Endothelial cell of umbilical vein (primary cell): ENCODE measurements around the gene DTNA. TPM values are rescaled to one million over a fixed set of nuclear protein-coding genes. Genes with fewer than 3 reads are reported as not detected.

Experiments
- BruUV-seq: library from RNA; stranded (reverse); fragments of 400-500 nt; replicated peaks from 2 replicates; lab custom pipeline; 2021; lab: Mats Ljungman, UMichigan
- CTCF ChIA-PET: fragments of 300-600, 350-600 bp; sonication (Branson Sonifier 250); formaldehyde crosslinking; loops from one replicate; lab custom pipeline; 2021; ENCODE audit warnings: antibody characterized with exemption, inconsistent platforms; lab: Charles Lee
- POLR2A ChIA-PET: fragments of 300-600, 350-600 bp; sonication (Branson Sonifier 250); formaldehyde crosslinking; loops from one replicate; lab custom pipeline; 2021; ENCODE audit warnings: antibody characterized with exemption, inconsistent platforms; lab: Charles Lee
- DNase-seq: peaks from one replicate; pipeline ENCODE4 v3.0.0-alpha.2; 2011; ENCODE audit warnings: low read depth, low spot score
- FAIRE-seq: peaks from 2 replicates; lab custom pipeline; 2011; peaks lifted over from hg19 to GRCh38; lab: Jason Lieb, UNC
- H2AFZ ChIP-seq: 2 replicates; pipeline ENCODE4 v1.6.0; 2012; ENCODE audit warnings: low read depth, low read length, control low read depth, inconsistent platforms
- H3K27ac ChIP-seq: 2 replicates; pipeline ENCODE4 v1.5.1; 2011; ENCODE audit warnings: low read depth, mild to moderate bottlenecking, control low read depth, low read length, moderate library complexity; ENCODE audit not compliant: insufficient read depth
- H3K27me3 ChIP-seq, 2 experiments: 2 replicates each; pipeline versions ENCODE4 v1.6.0 to v1.6.1; 2011; ENCODE audit warnings: low read length in 2 of 2, mixed read lengths in 1 of 2; ENCODE audit not compliant: control insufficient read depth in 2 of 2, insufficient read depth in 2 of 2
- H3K36me3 ChIP-seq, 2 experiments: 2 replicates in 1 of 2; 3 replicates in 1 of 2; pipeline ENCODE4 v1.5.1; 2011; ENCODE audit warnings: low read length in 2 of 2, mild to moderate bottlenecking in 1 of 2, moderate library complexity in 1 of 2; ENCODE audit not compliant: control insufficient read depth in 2 of 2, insufficient read depth in 2 of 2; ENCODE audit errors: extremely low read depth in 1 of 2
- H3K4me1 ChIP-seq: 3 replicates; pipeline ENCODE4 v1.5.1; 2011; ENCODE audit warnings: mild to moderate bottlenecking, low read length; ENCODE audit not compliant: control insufficient read depth, insufficient read depth; ENCODE audit errors: extremely low read depth
- H3K4me2 ChIP-seq: 2 replicates; pipeline ENCODE4 v1.6.1; 2011; ENCODE audit warnings: low read length, control low read depth, mixed read lengths; ENCODE audit not compliant: insufficient read depth
- H3K4me3 ChIP-seq, 3 experiments: fragments of 200-600 bp in 1 of 3; sonication (generic), shearing (Covaris generic) in 1 of 3; replicated peaks in 1 of 3; 2 replicates each; pipeline ENCODE4 v1.5.1; 2011 to 2016; ENCODE audit warnings: control low read depth in 3 of 3, low read length in 3 of 3, mild to moderate bottlenecking in 2 of 3, inconsistent platforms in 1 of 3, low read depth in 1 of 3, moderate library complexity in 1 of 3; ENCODE audit not compliant: insufficient read depth in 1 of 3
- H3K79me2 ChIP-seq: 2 replicates; pipeline ENCODE4 v1.6.0; 2012; ENCODE audit warnings: low read length, inconsistent platforms; ENCODE audit not compliant: control insufficient read depth, insufficient read depth
- H3K9ac ChIP-seq: replicated peaks from 2 replicates; pipeline ENCODE3; 2011; ENCODE audit warnings: low read length, control low read depth; ENCODE audit not compliant: insufficient read depth; ENCODE audit errors: extremely low read depth
- H3K9me1 ChIP-seq: replicated peaks from 3 replicates; pipeline ENCODE4 v1.6.0; 2011; ENCODE audit warnings: mild to moderate bottlenecking, low read length; ENCODE audit not compliant: control insufficient read depth, insufficient read depth; ENCODE audit errors: extremely low read depth
- H3K9me3 ChIP-seq: replicated peaks from 2 replicates; pipeline ENCODE4 v1.5.1; 2012; ENCODE audit warnings: low read length, inconsistent platforms; ENCODE audit not compliant: control insufficient read depth, insufficient read depth
- H4K20me1 ChIP-seq: replicated peaks from 2 replicates; pipeline ENCODE3; 2011; ENCODE audit warnings: mild to moderate bottlenecking, low read length; ENCODE audit not compliant: control insufficient read depth, insufficient read depth; ENCODE audit errors: extremely low read depth
- CTCF ChIP-seq, 2 donors: IDR thresholded peaks; 1 replicate in 1 of 2; 2 replicates in 1 of 2; pipeline ENCODE4 v1.5.1; 2011; ENCODE audit warnings: low read length in 2 of 2, mild to moderate bottlenecking in 2 of 2, moderate library complexity in 2 of 2, control low read depth in 1 of 2, inconsistent platforms in 1 of 2, low read depth in 1 of 2; ENCODE audit not compliant: insufficient read depth in 1 of 2; ENCODE audit errors: extremely low read depth in 1 of 2
- EZH2 ChIP-seq: IDR thresholded peaks from 2 replicates; pipeline ENCODE4 v1.6.1; 2012; ENCODE audit warnings: borderline replicate concordance, low read depth, mild to moderate bottlenecking, moderate library complexity, low read length, inconsistent platforms; ENCODE audit not compliant: severe bottlenecking
- FOS ChIP-seq: IDR thresholded peaks from 2 replicates; pipeline ENCODE4 v1.6.1; 2011; ENCODE audit warnings: mild to moderate bottlenecking, low read length, moderate library complexity, borderline replicate concordance; ENCODE audit not compliant: insufficient read depth
- MAX ChIP-seq: IDR thresholded peaks from 2 replicates; pipeline ENCODE4 v1.6.1; 2011; ENCODE audit not compliant: insufficient read depth, insufficient read length
- MYC ChIP-seq: IDR thresholded peaks from one replicate; pipeline ENCODE4 v1.6.1; 2011; ENCODE audit warnings: mild to moderate bottlenecking, low read depth, low read length
- POLR2A ChIP-seq: IDR thresholded peaks from 2 replicates; pipeline ENCODE4 v1.6.1; 2012; ENCODE audit warnings: low read depth, mild to moderate bottlenecking, control low read depth, low read length
- POLR2AphosphoS5 ChIP-seq: IDR thresholded peaks from 2 replicates; pipeline ENCODE4 v1.6.1; 2012; ENCODE audit warnings: low read depth, mild to moderate bottlenecking, control low read depth, low read length, moderate library complexity; ENCODE audit not compliant: insufficient read depth
- dilution Hi-C: fragments of 300-500 bp; cut with MboI; formaldehyde crosslinking; loops from one replicate; pipeline ENCODE4 v1.15.0; 2019; ENCODE audit warnings: low sequenced_read_pairs; ENCODE audit not compliant: extremely low pct_ligation_motif_present
- intact Hi-C: fragments of 100-400 bp; cut with micrococcal nuclease; formaldehyde crosslinking; loops from one replicate; pipeline ENCODE4 v1.10.0; 2022
- polyA plus RNA-seq, 4 experiments: library from polyadenylated mRNA; depleted of rRNA in 3 of 4; stranded (reverse) in 3 of 4; unstranded in 1 of 4; fragments of >200 nt; gene quantifications; 2 replicates each; pipeline versions ENCODE4 v1.2.1 to v1.2.3, GENCODE V29; 2011 to 2012; ENCODE audit warnings: missing spikeins in 1 of 4
- total RNA-seq: library from RNA; stranded (reverse); gene quantifications from 2 replicates; pipeline ENCODE4 v1.2.3, GENCODE V29; 2021

Gene DTNA
- total and polyA plus RNA-seq, 2 donors (not counting 3 experiments of a cell fraction or from before 2014, with no cell fraction given), result 6.6 to 15.3 TPM

- Histone ChIP-seq H3K9me3 (no peaks in the 10 kb centered on the region), H3K9ac (no peak overlapping the region), H4K20me1 (no peaks in the 10 kb centered on the region), H3K27me3 (no peaks in the 10 kb centered on the region), H3K4me1 (no peaks in the 10 kb centered on the region), H3K4me3 (no peak overlapping the region), H3K79me2 (no peaks in the 10 kb centered on the region), H3K9me1 (no peaks in the 10 kb centered on the region), H3K36me3 (no peaks in the 10 kb centered on the region), H2AFZ (no peak overlapping the region), H3K4me2 (no peak overlapping the region), H3K27ac (no peak overlapping the region)
- intact Hi-C loops (loop anchor here (1.0 to 5.0 kb wide), 2 partner anchors 59 to 67 kb away; no protein-coding TSS in a partner anchor), dilution Hi-C loops (no loop called here)
- peak; percentile 24 for DNase-seq
- FAIRE-seq, result peak; percentile 65
- POLR2A ChIA-PET, result interaction anchor here (0.6 kb wide), 1 partner anchor 356 kb away, joined by 3 read pairs; no protein-coding TSS in a partner anchor
- no TSS peak for BruUV-seq
- TF ChIP-seq CTCF (IDR thresholded peaks at IDR 0.05; ENCODE audit: extremely low read depth in 1 of 2, insufficient read depth in 1 of 2, low read depth in 1 of 2, low read length in 2 of 2) (peak; percentile 23 to 47), POLR2A (no peak), EZH2 (no peak)
- CTCF ChIA-PET, result interaction anchor here (1.0 to 3.5 kb wide), 2 partner anchors 58 to 68 kb away, joined by 6 to 14 read pairs; no protein-coding TSS in a partner anchor
These were observed 19.2 kb downstream of the DTNA start for GRCh38 chr18:34729264-34729663.

GRCh38 chr18:34729740-34730355, 19.8 kb downstream of the DTNA start:
- H3K27ac ChIP-seq, result no peak overlapping the region
- FAIRE-seq (no peak), DNase-seq (no peak)
- TF ChIP-seq FOS (no peak), MAX (no peak), POLR2A (no peak), MYC (no peak), POLR2AphosphoS5 (no peak), CTCF (IDR thresholded peaks at IDR 0.05; ENCODE audit: extremely low read depth in 1 of 2, insufficient read depth in 1 of 2, low read depth in 1 of 2, low read length in 2 of 2) (no peak)
- H3K4me1 ChIP-seq, result no peaks in the 10 kb centered on the region
- H3K4me3 ChIP-seq, result no peak overlapping the region
- CTCF ChIA-PET, result interaction anchor here (1.0 to 3.5 kb wide), 3 partner anchors 9 to 68 kb away, joined by 4 to 14 read pairs (median 6); no protein-coding TSS in a partner anchor
- POLR2A ChIA-PET, result no interaction called here
- H3K4me2 ChIP-seq, result no peak overlapping the region
- dilution Hi-C loops, result no loop called here
- H3K9me1 ChIP-seq, result no peaks in the 10 kb centered on the region
- no peak overlapping the region for H2AFZ ChIP-seq
- H3K9me3 ChIP-seq, result no peaks in the 10 kb centered on the region
- BruUV-seq, result no TSS peak
- no peaks in the 10 kb centered on the region for H4K20me1 ChIP-seq
- H3K27me3 ChIP-seq, result no peaks in the 10 kb centered on the region
- intact Hi-C loops, result loop anchor here (1.0 to 5.0 kb wide), 2 partner anchors 58 to 68 kb away; no protein-coding TSS in a partner anchor
- no peaks in the 10 kb centered on the region for H3K79me2 ChIP-seq
- H3K9ac ChIP-seq, result no peak overlapping the region
- no peaks in the 10 kb centered on the region for H3K36me3 ChIP-seq
